ENCODE data around the gene ZNF619.

GRCh38 chr3:40487172-40487571 is 10.2 kb downstream of the ZNF619 start:
- no peak for TF ChIP-seq CTCF (conservative IDR thresholded peaks at IDR 0.05; ENCODE audit: low read depth, low read length)
- TF ChIP-seq RAD21 (IDR thresholded peaks at IDR 0.05; ENCODE audit: low read length) = no peak
- TF ChIP-seq POLR2A (IDR thresholded peaks at IDR 0.05; ENCODE audit: low read depth, low read length) = no peak
- no peak for TF ChIP-seq SMC3 (IDR thresholded peaks at IDR 0.05; ENCODE audit: low read depth, low read length)
- TF ChIP-seq BHLHE40 (IDR thresholded peaks at IDR 0.05; ENCODE audit: low read depth, low read length) = no peak
- no peak for TF ChIP-seq MXI1 (IDR thresholded peaks at IDR 0.05; ENCODE audit: borderline replicate concordance, low read depth, low read length)
- TF ChIP-seq CEBPB (IDR thresholded peaks at IDR 0.05; ENCODE audit: low read depth, low read length) = no peak
- TF ChIP-seq, protein P1, sequence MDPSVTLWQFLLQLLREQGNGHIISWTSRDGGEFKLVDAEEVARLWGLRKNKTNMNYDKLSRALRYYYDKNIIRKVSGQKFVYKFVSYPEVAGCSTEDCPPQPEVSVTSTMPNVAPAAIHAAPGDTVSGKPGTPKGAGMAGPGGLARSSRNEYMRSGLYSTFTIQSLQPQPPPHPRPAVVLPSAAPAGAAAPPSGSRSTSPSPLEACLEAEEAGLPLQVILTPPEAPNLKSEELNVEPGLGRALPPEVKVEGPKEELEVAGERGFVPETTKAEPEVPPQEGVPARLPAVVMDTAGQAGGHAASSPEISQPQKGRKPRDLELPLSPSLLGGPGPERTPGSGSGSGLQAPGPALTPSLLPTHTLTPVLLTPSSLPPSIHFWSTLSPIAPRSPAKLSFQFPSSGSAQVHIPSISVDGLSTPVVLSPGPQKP (IDR thresholded peaks at IDR 0.05; ENCODE audit: borderline replicate concordance, low read depth, low read length) = no peak
- TF ChIP-seq RFX5 (IDR thresholded peaks at IDR 0.05; ENCODE audit: low read depth, low read length) = no peak
- TF ChIP-seq NFE2L2 (IDR thresholded peaks at IDR 0.05; ENCODE audit: low read depth, low read length) = no peak
- no peak for TF ChIP-seq USF2 (IDR thresholded peaks at IDR 0.05; ENCODE audit: low read depth, low read length)
- no peak for TF ChIP-seq MAFK (IDR thresholded peaks at IDR 0.05; ENCODE audit: low read depth, low read length)
- TF ChIP-seq CHD1 (IDR thresholded peaks at IDR 0.05; ENCODE audit: low read depth, low read length) = no peak
